ENCODE measurements around the gene TLX2.
A peak's percentile ranks its signal among the peaks of the same experiment; 100 is the strongest.
"Not testable (repeated sequence)": the region's sequence is repeated elsewhere in the genome, so short reads cannot be mapped to it uniquely, and the experiment has no call there.

TLX2 gene

GRCh38 chr2:74514368-74515270, at the start of gene TLX2:
TLX2 (plus strand) TSS chr2:74514450; CDS start chr2:74514807, 357 bp downstream.
- no peak for DNase-seq

- DNase-seq, result not testable (repeated sequence)
These were observed 43.5 kb upstream of the TLX2 start for GRCh38 chr2:74470742-74471141.

GRCh38 chr2:74471332-74472065, 42.8 kb upstream of the TLX2 start:
- DNase-seq, result no peak

GRCh38 chr2:74472086-74472944, 41.9 kb upstream of the TLX2 start, which contains the start of gene MRPL53:
MRPL53 (minus strand) TSS chr2:74472680; CDS start chr2:74472660, 20 bp downstream.
- DNase-seq, result peak; percentile 69

- DNase-seq, result no peak
These were observed 41.3 kb upstream of the TLX2 start for GRCh38 chr2:74472945-74473258.

GRCh38 chr2:74474481-74474880, 39.8 kb upstream of the TLX2 start:
- no peak for DNase-seq

GRCh38 chr2:74474899-74475298, 39.4 kb upstream of the TLX2 start:
- DNase-seq, result no peak

GRCh38 chr2:74481431-74481830, 32.8 kb upstream of the TLX2 start:
- DNase-seq, result no peak

GRCh38 chr2:74481961-74482800, 32.1 kb upstream of the TLX2 start:
- no peak for DNase-seq

- DNase-seq, result peak; percentile 83
These were observed 31.2 kb upstream of the TLX2 start, which contains the start of the genes CCDC142 and TTC31 for GRCh38 chr2:74482801-74483674. CCDC142 (minus strand) TSS chr2:74482998; CDS start chr2:74482837, 161 bp downstream. TTC31 (plus strand) TSS chr2:74483081; CDS start chr2:74483096, 15 bp downstream.

GRCh38 chr2:74483675-74484164, 30.5 kb upstream of the TLX2 start:
- not testable (repeated sequence) for DNase-seq

GRCh38 chr2:74486141-74486540, 28.1 kb upstream of the TLX2 start:
- DNase-seq, result no peak

- no peak for DNase-seq
These were observed 25.4 kb upstream of the TLX2 start for GRCh38 chr2:74488643-74489481.

- no peak for DNase-seq
These were observed 24.3 kb upstream of the TLX2 start for GRCh38 chr2:74489906-74490305.

- no peak for DNase-seq
These were observed 22.4 kb upstream of the TLX2 start for GRCh38 chr2:74491648-74492544.

- no peak for DNase-seq
These were observed 20.7 kb upstream of the TLX2 start for GRCh38 chr2:74493546-74493945.

- no peak for DNase-seq
These were observed 18.8 kb upstream of the TLX2 start for GRCh38 chr2:74495440-74495839.

- no peak for DNase-seq
These were observed 17.1 kb upstream of the TLX2 start for GRCh38 chr2:74496997-74497776.
